NCI-H1436 treated with DMSO at 0.1 percent for 48 hours (cell line): Measurements from ENCODE around the gene NUFIP2.
"Not testable (repeated sequence)": the region's sequence is repeated elsewhere in the genome, so short reads cannot be mapped to it uniquely, and the experiment has no call there.

ENCODE experiments used
- DNase-seq: peaks from one replicate; lab custom pipeline; 2025; lab: John Stamatoyannopoulos, UW

NUFIP2 gene

DNA sequence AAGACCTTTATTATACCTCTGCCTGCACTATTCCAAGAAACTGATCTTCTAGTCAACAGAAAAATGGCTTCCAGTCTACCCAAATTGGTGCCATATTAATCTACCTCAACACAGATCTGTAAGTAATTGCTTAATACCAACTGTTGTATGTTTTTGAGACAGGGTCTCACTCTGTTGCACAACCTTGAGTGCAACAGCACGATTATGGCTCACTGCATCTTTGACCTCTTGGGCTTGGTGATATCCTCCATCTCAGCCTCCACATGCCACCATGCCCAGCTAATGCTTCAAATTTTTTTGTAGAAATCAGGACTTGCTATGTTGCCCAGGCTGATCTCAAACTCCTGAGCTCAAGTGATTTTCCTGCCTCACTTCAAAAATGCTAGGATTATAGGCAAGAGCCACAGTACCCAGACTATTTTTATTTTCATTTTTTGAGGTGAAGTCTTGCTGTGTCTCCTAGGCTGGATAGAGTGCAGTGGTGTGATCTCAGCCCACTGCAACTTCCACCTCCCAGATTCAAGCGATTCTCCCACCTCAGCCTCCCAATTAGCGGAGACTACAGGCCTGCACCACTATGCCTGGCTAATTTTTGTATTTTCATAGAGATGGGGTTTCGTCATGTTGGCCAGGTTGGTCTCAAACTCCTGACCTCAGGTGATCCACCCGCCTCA is 14.4 kb downstream of the NUFIP2 start:
- DNase-seq, result no peak

DNA sequence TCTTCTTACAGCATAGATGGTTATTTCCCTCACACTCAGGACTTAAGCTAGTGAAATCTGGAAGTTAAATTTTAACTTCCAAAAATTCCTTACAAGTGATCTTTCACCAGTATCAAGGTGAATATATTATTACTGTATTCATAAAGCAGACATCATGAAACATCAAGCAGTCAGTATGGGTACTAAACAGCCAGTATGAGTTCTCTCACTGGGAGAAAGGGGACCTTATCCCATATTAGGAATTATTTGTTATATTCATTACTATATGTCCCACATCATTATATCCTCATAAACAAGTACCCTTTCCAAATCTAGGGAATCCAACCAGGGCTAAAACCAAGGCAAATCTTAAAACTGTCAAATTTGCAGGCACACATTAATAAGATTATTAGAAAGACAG is 15.3 kb downstream of the NUFIP2 start:
- DNase-seq, result no peak

DNA sequence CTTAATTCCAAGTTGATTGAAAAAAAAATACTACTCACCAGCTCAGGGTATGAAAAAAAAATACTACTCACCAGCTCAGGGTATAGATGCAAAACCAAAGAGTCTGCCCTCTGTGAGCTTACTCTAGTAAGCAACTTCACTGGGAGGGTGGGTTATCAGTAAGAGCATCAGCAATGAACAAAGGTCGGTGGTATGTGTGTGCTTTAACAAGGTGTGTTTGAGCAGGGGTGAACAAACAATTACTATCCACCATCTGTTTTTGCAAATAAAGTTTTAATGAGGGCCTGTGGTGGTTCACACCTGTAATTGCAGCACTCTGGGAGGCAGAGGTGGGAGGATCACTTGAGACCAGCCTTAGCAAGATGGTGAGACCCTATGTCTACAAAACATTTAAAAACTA is 20.0 kb downstream of the NUFIP2 start:
- DNase-seq, result no peak

DNA sequence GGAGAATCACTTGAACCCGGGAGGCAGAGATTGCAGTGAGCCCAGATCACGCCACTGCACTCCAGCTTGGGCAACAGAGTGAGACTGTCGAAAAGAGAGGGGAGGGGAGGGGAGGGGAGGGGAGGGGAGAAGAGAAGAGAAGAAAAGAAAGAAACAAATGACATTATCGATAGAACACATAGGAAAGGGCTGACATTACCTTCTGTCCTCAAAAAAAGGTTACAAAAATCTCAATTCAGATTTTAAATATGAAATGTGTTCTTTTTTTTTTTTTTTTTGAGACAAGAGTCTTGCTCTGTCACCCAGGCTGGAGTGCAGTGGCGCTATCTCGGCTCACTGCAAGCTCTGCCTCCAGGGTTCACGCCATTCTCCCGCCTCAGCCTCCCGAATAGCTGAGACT is 22.0 kb downstream of the NUFIP2 start:
- DNase-seq, result not testable (repeated sequence)

DNA sequence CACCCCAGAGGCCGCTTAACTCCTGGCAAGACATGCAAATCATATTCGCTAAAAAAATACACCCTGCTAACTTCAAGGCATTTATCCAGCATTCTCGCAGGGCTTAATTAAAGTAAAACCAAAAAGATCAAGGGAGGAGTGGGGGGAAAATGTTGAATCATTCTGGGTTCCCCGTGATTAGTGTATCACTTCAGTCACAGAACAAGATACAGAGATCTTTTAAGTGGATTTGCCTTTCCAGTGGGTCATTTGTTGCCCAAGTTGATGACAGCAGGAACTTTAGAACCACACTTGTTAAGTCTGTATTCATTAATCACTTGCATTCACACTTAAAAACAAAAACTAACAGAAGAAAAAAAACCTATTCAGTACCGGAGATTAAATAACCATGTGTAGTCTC is 30.0 kb downstream of the NUFIP2 start:
- DNase-seq, result no peak

DNA sequence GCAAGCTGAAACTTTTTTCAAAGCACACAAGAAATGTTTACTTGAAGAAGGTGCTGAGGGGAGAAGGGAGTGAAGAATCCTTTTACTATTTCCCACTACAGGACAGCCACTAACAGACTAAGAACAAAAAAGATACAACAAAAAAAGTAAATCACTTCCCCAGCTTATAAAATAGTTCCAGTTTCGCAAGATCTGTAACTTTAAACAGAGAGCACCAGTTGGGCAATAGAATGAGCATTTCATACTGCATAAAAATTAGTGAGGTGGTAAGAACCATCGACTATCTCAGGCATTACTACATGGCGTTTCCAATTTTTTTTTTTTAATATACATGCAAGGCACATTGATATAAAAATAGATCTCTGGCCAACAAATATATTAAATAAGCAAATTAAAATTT is 36.2 kb downstream of the NUFIP2 start:
- no peak for DNase-seq

DNA sequence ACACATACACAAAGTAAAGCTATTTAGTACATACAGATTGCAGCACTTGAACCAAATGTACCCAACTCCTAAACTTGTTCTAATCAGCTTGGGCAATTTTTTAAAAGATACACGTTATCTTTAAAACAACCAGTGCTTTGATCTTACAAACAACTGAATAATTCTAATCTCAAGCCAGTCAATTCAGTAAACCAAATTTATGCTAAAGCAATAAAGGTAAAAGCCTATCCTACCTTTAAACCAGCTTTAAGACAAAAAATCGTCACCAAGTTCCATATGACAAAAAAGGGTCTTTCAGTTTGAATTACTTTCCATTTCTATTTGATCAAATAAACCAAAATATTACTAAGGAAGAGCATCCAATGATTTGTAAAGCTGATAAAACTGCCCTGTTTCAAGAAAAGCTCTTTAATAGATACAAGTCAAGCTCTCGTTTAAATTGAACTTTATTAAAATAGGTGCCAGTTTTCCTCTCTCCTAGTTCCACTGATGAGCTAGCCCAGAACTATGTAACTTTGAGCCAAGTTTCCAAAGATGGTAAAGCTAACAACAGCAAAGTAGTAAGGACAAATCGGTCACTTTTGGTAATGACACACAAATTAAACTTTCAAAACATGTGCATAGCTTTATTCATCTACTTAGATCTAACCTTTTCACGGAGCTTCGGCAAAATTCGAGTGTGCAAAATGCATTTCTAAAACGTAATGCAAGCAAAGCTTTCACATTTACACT is 37.0 kb downstream of the NUFIP2 start:
- DNase-seq, result no peak

DNA sequence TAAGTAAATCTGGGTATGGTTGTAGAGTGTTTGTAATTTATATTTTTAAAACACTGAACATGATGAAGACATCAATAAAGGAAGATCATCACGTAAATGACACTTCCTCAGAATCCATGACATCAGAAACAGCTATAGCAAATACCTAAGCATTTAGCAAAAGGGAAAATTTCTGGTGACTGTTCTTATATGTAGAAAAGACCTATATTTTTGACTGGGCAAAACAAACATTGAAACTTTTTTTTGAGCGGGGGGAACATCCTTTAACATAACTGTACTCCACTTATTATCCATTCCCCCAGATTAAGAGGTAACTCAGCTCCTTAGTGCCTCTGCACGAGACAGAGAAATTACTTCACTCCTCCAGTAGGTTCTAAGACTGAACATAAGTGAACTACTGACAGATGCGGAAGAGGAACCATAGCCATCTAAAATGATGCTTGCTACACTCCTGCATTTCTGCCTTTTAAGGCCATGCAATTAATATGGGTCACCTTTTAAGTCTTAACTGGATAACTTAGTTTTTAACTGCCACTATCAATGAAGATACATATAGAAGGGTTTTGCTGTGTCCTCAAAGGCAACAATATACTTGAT is 37.9 kb downstream of the NUFIP2 start:
- no peak for DNase-seq

DNA sequence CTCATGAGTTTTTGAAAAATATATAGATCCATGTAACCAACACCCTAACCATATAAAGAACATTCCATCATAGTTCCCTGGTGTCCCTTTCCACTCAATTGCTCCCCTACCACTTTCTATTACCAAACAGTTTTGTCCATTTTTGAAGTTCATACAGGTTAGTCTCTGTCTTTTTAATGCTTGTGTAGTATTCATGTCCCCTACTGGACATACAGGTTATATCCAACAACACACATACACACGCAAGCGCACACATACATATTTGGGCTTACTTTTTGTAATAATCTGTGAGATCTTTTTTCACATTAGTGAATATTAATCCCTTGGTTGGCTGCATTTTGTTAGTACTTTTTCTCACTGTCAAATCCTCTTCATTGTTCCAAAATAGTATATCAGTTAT is 40.9 kb downstream of the NUFIP2 start:
- no peak for DNase-seq

DNA sequence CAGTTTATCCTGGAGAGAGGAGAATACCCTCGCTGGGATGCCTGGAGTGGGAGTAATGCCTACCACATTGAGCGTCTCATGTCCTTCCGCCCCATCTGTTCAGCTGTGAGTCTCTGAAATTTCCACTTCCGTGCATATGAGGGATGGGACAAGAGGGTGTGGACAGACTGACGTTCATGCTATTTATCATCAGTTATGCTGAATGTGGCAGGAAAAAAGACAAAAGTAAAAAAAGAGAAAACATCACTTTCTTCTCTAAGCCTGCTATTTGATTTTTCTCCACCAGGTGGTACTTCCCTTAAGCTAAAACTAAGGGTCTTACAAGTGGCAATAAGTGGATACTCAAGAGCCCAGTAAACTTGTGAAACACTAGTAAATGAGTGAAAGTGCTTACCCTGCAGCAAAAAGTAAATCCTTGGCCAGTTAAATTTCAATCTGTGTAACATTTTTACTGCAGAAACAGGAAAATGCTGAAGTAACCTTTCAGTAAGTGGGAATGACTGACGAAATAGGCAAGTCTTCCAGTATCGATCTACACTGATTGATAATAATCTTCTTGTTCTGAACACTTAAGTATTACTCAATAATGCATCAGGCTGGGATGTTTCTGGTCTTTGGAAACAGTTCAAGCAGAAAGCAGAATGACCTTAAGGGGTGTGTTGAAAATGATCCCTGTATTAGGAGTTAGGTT is 41.7 kb downstream of the NUFIP2 start:
- DNase-seq, result no peak

DNA sequence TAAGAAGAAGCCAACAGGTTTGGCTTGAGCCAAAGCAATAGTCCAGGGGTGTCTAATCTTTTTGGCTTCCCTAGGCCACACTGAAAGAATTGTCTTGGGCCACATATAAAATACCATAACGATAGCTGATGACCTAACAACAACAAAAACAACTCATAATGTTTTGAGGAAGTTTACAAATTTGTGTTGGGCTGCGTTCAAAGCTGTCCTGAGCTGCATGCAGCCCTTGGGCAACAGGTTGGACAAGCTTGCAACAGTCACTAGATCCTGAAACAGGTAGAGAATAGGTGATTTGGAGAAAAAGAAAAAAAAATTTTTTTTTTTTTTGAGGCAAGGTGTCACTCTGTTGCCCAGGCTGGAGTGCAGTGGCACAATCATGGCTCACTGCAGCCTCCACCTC is 42.8 kb downstream of the NUFIP2 start:
- no peak for DNase-seq

DNA sequence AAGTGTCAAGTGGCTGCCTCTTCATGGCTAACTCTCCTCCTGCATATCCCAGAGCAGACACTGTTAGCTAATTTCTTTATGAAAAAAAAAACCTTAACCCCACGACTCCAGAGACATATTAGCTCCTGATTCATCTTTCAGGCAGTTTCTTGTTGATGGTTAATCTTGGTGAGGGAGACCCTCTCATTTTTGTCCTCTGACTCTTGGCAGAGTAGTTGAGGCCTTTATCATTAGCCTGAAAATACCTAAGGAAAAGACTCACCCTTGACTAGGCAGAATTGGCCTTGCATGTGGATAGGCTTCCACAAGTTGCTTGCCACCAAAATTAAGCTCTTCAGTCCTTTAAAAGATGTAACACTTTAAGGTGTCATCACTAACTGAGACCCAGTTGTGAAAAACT is 43.3 kb downstream of the NUFIP2 start:
- DNase-seq, result no peak

DNA sequence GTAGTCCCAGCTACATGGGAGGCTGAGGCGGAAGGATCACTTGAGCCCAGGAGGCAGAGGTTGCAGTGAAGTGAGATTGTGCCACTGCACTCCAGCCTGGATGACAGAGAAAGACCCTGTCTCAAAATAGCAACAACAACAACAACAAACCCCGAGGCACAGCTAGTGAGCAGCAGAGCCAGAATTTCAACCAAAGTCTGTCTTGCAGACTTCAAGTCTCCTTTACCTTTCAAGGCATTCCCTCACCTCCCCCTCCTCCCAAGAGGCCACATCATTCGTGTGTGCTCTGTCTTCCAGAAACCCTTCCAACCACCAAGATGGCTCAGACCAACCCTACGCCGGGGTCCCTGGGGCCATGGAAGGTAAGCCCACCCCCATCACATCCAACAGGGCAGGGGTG is 45.1 kb downstream of the NUFIP2 start:
- DNase-seq, result no peak

DNA sequence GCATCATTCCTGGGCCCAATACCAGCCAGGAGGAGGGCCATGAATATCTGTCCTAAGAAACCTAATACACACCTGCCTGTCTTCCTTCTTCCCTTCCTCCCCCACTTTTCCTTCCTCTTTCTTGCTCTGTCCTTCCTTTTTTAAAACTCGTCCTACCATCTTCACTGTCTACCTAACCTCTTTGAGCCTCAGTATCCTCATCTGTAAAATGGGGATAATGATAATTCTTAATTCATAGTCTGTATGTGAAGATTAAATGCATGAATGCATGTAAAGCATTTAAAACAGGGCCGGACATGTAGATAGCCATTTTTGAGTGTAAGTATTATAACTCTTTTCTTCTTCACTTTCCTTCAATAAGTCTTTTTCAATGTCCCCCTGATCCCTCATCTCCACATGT is 46.7 kb downstream of the NUFIP2 start:
- no peak for DNase-seq

DNA sequence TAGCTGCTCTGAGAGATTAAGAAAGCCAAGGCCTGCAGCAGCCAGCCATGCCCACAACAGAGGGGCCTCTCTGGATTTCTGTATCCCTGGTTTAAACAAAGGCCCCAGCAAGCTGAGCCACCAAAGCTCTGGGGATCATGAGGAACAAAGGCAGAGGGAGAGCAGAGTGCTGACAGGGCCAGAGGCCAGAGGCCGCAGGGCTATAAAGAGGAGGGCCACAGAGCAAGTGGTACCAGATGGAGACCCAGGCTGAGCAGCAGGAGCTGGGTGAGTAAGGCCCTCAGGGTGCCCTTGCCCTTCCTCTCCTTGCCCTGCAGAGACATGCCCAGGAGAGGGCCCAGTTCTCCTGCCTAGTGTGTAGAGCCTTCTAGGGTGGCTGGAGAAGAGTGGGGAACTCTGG is 47.3 kb downstream of the NUFIP2 start, which contains the start of gene CRYBA1:
Gene CRYBA1, plus strand, starts transcription at position 232 of the 400 bp plus-strand sequence. Its CDS starts 5 bp downstream, at position 237.
- DNase-seq, result no peak

DNA sequence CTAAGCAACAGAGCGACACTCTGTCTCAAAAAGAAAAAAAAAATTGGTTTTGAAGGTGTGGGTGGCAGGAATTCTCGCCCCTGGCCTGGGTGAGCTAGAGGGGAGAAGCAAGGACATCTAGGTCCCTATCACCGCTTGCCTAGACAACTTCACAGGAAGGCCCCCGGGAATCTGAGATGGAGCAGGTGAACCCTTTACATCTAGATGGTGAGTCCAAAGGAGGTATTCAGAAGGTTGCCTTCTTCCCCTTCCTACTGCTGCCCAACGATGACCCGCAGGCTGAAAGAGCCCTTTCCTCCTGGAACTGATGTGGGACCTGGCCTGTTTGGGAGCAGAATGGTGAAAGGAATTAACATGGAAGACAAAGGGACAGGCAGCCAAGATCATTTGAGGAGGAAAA is 48.5 kb downstream of the NUFIP2 start:
- DNase-seq, result no peak

DNA sequence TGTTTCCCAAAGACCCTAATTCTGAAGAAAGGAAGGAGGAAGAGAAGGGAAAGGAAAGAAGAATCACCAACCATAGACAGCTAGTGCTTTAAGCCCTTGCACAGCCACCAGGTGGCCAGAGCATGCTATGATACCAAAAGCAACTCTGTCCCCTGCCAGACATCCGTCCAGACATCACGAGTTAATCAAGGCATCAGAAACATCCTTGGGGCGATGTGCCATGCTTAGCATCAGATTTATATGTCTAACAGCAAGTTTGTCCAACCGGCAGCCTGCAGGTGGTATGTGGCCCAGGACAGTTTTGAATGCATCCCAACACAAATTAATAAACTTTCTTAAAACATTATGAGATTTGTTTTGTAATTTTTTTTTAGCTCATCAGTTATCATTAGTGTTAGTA is 50.2 kb downstream of the NUFIP2 start:
- no peak for DNase-seq

DNA sequence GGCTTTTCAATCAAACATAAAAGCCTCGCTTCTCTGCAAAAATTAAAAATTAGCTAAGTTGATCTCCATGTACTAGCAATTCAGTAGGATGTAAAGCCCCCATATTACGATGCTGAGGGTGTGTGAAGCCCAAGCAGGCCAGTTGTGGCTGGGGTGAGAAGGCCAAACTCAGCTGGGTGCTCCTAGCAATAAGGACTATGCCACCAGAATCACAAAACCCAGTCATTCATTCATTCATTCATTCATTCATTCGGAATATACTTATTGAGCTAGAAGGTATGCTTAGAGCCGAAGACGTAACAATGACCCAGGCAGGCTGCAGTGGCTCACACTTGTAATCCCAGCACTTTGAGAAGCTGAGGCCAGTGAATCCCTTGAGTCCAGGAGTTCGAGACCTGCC is 51.2 kb downstream of the NUFIP2 start:
- DNase-seq, result no peak

DNA sequence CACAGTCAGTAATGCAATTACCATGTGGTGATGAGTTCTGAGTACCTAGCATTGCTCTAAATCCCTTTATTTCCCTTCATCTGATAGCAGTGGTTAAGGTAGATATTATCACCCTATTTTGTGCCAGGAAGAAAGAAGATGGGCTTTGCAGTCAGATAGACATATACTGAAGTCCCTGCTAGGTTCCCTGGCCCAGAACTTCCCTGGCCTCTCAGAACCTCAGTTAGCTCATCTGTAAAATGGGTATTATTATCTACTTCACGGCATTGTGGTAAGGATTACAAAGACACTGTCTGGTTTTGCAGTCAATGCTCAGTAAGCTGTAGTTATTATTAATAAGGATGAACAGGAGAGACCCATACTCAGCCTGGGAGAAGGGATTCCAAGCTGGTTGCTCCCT is 51.9 kb downstream of the NUFIP2 start:
- DNase-seq, result no peak

DNA sequence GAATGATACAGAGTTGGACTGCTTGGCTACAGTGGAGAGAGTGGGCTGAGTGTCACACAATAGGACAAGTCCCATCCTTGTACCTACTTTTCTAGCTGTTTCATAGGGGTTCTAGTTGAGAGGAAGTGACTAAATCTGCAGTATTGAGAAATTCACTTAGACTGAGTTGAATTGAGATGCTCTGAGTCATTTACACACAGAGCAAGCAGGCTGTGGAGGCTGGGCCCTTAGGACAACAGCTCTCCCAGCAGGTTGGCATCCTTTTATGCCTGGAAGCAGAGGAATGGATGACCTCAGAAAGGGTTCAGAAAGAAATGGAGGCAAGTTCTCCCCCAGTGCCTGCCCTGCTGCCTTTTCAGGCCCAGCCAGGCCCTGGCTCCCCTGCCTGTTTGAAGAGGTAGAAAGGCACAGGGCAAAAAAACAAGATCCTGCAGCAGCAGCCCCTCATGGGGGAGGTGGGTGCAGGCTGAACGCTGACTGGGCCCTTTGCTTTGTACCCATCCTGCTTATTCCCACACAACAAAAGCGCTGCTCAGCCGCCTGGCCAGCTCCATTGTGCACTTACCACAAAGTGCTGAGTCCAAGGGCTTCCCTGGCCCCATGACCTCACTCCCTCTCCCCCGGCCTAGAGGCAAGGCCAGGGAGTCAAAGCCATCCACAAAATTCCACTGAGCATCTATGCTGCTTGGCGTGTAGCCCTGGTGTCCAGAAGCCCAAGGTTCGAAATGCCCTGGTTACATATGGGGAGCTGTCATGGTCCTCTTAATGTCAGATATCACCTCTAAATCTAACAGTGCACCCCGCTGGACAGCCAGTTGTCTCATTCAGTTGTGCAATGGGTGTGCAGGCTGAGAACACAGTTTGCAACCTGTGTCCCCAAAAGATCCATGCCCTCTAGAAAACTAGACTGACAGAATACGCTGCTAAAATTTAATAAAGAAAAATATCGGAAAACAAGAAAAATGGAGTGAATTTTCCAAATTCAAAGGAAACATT is 52.7 kb downstream of the NUFIP2 start:
- no peak for DNase-seq

DNA sequence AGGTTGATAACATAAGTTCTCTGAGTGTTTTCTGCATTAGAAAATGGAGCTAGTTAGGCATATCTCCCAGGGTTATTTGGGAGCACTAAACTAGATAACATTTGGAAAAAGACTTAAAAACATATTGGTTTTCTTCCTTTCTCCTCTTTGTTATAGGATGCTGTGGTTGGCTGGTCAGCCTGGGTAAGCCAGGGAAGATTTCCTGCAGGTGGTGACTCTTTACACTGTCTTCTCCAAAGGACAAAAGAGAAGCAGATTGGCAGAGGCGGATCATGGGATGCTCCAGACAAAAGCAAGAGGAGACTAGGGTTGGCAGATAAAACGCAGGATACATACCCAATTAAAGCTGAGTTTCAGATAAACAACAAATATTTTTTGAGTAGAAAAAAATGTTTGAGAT is 53.5 kb downstream of the NUFIP2 start:
- no peak for DNase-seq
